HG03342 (cell line): ENCODE measurements around the gene RTL9.
"Not testable (repeated sequence)": the region's sequence is repeated elsewhere in the genome, so short reads cannot be mapped to it uniquely, and the experiment has no call there.

Experiments
- ATAC-seq: cut with Tn5 transposase; IDR thresholded peaks from one replicate; pipeline ENCODE4 v1.9.1; 2021; ENCODE audit warnings: mild to moderate bottlenecking, moderate library complexity; ENCODE audit not compliant: unreplicated experiment

RTL9 gene

DNA sequence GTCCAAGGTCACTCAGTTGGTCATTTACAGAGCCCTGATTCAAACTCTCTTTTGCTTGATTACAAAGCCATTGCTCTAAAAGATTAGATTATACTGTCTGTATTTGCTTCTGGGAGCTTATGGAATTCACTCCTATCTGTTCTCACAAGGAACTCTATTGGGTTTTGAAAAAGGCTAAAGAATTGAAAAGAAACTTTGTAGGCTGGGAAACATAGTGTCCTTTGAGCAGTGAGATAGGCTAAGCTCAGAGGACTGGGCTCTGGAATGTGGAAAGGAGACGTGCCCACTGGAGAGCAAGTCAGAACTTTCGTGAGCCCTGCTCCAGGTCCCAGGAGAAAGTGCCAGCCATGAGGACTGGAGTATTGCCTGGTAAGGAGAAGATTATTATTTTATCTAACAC lies at the start of gene RTL9:
Gene RTL9, plus strand, starts transcription at position 301 of the 400 bp plus-strand sequence. CDS start 91,770 bp downstream, outside the sequence.
- ATAC-seq: no peak

DNA sequence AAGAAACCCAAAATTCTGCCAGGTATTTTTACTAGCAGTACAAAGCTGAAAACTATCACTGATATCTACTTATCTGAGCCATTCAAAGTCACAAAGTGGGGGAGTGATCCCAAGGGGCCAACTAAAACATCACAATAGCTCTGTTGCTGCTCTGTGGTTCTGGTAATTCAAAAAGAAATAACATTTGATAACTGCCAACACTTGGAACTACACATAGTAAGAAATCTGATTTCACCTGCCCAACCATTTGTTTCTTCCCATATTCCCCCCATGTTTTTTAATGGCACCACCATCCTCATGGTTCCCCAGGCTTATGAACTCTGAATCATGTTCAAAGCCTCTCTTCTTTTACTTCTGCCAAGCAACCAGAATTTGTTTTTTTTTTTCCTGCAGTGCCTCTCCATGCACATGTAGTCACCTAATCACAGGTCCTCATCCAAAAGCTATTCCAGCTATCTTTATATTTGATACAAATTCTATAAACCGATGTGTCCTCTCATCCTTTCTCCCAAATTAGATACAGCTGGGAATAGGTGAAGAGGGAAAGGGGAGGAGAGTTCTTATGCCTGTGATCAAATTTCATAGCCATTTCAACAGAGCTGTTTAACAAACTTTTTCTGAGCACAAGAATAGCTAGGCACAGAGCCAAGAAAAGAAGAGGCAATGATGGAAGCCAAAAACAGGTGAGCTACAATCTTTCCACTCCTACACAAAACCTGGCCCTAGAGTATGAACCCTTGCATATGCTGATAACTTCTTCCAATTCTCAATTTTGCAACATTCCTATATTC lies 48.5 kb upstream of the RTL9 start:
- ATAC-seq: no peak

DNA sequence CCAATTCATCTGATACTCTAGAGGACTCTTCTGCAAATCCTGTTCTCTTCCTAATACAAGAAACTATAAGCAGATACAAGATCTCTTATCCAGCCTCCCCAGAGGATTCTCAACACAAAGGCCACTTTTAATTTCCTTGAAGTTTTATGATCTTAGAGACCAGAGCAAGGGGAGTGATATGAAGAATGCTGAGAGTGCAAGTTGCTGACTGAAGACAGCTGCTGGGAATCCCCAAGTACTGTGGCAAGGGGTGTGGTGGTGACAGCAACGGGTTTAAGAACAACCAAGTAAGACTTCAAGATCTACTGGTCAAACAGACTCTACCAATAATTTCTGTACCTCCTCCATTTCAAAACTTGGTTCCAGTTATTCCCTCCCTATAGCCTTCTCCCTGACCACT lies 47.8 kb upstream of the RTL9 start:
- peak; percentile 84 for ATAC-seq

DNA sequence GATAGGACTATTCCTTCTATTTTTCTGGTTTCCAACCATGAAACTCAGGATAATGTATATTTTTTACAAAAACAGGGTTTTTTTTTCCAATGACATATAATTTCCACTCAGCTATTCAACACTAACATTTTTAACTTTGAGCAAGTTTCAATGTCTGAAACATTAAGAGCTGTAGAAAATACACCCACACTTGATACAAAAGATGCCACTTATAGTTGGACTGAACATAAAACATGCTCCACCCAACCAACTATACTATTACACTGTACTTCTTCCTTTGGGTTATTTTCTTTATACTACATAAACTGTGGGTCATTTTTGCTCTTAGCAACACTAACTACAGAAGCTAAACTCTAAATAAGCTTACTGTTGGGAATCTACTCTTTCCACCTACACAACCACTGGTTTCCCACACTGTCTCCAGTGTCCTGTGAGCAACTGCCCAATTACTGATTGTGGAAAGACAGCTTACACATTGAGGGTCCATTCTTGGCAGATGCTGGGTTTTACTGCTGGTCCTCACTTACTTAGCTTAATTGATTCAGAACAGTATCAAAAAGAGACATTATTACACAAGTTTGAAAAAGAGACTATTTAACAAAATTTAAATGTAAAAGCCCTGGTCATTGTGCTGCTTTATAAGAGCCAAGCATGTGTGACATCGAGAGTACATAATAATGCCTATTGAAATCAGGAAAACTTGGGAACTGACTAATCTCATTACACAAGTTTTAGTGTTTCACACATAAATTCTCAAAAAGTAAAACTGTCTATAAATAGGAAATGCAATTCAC lies 47.0 kb upstream of the RTL9 start:
- no peak for ATAC-seq

DNA sequence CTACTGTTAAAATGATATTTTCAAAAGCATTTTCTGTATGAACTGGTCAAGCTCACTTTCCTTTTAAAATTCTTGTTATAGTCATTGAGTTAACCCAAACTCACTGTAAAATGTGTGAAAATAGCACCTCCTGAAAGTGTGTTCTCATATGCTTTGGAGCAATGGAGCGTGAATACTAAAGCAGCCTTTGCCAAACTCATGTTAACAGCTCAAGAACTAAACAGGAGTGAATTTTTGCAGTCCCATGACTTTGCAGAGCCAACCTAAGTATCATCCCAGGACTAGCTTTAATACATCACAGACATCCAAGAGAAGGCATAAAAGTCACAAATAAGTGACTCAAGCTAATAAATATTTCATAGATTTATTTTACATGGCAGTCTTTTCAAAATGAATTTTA lies 43.1 kb upstream of the RTL9 start:
- ATAC-seq: no peak

DNA sequence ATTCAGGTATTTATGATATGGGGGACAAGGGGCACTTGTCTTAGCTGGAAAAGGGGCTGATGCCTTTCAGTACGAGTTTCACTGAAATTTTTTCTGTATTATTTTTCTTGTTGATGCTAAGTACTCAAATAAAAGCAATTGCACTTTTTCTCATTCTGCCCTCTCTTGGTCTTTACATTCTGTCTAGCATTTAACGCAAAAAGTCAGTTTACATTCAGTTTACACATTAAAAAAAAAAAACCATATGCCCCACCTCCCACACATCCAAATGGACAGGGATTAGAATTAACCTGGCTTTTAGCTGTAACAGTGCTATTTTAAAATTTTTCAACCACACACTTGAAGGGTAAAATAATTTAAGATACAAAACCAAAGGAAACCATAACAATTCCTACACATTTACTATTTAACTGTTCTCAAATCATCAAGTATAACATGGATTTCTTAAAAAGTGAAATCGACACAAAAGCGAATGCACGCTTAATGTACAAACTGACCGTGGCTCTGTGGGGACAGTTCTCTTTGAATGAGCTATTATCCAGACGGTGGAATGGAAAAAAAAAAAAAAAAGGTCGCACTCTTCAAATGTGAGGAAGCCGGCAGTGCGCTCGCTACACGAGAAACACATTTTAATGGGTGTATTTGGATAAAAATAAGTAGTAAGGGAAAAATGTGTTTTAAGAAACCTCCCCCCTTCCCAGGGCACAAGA lies 42.1 kb upstream of the RTL9 start:
- no peak for ATAC-seq

DNA sequence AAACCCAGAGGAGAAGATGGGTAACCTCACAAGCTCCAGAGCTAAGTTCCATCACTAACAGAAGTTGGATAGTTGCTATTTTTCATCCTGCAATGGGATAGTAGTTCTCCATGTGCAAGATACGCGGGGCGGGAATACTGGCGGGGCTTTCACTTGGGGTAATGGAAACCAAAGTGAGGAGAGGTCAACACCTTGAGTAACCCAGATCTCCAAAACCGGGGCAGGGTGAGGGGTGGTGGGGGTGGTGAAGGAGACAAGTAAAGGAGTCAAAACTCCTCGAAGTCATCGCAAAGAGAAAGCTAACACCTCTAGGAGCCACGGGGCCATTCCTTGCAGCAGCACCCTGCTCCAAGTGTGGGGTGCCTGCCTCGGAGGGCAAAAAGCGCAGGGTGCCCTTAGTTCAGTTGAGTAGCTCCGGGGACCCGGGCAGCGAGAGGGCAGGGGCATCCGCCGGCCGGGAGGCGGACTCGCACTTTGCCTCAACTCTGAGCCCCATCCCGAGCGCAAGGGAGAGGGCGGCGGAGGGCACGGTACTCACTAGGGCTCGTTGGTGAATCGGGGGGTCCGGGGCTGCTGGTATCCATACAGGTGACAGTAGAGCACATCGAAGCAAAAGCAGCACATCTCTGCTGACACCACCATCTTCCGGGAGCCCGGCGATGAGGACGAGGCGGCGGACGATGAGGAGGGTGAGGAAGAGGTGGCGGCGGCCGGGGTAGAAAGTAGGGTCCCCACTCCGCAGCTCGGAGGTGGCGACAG lies 41.4 kb upstream of the RTL9 start:
- ATAC-seq: peak; percentile 23

DNA sequence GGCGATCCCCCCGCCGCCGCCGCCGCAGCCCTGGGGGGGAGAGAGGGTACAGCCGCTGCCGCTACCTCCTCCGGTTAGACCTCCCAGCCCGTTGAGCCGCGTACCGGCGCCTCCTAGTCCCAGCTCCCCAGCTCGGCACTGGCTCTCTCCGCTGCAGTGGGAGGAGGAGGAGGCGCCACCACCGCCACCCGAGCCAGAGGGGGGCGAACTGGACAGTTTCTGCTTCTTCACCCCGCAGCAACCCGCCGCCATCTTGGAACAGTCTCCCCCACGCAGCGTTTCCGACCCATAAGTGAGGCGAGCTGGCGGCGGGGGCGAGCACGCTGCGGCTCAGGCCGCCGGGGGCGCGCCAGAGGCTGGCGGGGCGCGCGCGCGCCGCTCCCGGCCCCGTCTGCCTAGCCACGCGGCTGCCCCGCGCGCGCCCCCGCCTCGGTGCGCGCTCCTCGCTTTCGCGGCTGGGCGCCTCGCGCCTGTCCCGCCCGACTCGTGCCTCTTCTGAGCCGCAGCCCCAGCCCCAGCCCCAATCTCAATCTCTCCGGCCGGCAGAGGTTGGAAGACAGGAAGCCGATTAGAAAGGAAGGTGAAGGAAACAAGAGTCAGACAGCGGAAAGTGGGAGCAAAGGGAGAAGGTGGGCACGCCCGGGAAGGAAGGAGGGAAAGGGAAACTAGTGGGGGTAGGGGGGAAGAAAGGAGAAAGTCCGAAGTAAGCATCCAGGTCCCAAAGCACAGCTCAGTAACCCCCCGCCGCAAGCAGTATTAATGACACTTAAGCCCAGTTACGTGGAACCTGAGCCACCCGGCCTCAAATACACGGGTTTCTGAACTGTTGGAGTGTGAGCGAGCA lies 40.6 kb upstream of the RTL9 start, which contains the start of gene AMMECR1:
Gene AMMECR1, minus strand, starts transcription at position 266 of the 844 bp plus-strand sequence. Its CDS starts 14 bp downstream, at position 252.
- ATAC-seq: peak; percentile 69

DNA sequence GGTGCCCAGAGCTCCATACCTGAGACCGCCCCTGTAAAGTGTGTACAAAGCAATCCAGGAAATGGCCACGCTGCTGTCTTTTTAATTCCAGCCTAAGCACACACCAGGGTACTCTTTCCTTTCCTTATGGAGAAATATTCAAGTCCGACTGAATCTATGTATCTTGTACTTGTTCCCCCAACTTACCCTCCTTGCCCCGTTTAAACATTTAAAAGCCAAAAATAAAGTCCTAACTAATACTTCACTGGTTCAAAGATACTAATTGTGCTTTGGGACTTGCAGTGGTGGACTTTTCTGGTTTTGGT lies 40.0 kb upstream of the RTL9 start:
- ATAC-seq: peak; percentile 25

DNA sequence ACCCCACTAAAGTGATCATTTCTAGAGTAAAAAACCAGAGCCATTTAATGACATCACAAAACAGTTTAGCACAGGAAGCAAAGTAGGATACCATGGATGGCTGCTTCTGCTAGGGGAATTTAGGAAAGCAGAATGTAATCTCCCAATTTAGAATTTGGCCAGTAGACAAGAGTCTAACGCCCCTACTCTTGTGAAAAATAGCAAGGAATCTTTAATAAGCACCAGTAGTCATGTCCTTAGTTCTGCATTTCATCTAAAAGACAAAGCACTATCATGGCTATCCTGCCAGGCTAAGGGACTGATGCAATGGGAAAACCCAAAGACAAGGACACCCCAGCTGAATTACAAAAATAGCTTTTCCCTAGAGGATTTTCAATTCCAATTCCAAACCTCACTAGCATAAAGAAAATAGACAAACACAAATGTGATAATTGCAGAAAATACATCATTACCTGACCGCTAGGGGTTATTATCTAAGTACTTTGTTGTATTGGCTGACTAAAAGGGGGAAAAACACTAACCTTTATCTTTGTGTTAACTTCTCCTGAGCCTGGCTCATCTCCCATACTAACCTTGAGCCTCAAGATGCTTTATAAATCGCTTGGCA lies 38.2 kb upstream of the RTL9 start:
- ATAC-seq: no peak

DNA sequence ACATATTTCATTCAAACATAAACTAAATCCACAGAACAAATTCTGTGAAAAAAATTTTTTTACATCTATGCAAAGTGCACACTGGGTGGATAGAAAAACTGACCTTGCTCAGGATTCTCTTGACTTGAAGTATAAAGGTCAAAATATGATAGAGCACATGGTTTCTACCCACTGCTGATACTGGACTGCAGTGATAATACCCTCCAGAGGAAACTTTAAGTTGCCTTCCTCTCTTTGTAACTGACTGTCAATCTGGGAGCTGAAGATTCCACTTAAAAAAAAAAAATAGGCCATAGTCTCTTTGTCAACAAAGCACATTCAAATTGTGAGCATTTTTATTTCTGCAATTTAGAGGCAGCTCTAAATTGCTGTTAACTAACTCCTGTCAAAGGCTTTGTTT lies 37.6 kb upstream of the RTL9 start:
- no peak for ATAC-seq

DNA sequence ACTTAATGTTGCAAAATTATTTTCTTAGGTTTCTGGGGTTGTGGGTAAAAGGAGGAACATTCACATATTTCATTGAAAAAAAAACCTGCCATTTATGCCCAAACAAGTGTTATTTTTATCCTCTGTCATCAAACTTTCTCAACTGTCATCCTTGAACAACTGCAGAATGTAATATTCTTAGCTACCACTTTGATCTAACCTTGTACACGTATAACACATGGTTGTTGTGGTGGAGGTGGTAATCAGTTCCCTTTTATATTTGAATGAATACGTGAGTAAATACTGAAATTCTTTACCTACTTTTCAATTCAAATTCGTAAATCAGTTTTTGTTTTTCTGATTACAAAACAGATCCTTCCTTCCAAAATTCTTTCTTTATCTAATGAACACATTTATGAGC lies 37.0 kb upstream of the RTL9 start:
- ATAC-seq: peak; percentile 27

DNA sequence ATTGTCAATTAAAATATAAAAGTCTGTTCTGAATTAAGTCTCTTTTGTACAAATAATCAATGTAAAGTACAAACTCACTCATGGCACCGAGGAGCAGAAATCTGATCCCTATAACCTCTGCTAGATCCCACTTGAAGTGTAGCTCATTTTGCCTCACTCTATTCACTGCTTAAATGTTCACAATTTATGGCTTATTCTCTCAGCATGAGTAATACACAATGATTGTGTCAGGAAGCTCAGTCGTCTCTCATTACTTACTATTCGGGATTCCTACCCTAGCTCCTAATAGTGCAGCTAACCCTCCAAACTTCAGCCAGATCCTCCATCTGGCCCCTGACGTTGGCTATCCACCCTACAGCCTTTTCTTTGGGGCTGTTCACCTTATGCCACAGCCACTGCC lies 36.0 kb upstream of the RTL9 start:
- ATAC-seq: no peak

DNA sequence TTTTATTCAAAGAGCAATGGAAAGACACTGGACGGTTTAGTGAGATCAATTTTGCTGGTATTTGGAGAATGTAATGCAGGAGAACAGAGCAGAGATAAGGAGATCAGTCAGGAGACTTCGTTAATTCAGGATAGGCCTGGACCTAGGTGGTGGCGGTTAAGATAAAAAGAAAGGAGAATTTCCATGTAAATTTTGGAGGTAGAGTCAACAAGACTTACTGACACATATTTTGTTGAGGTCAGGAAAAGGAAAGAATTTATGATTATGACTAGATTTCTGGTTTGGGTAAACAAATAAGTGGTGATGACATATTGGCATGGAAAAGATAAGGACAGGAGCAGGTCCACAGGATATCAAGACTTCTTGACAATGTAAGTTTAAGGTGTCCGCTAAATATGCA lies 31.9 kb upstream of the RTL9 start:
- ATAC-seq: no peak

DNA sequence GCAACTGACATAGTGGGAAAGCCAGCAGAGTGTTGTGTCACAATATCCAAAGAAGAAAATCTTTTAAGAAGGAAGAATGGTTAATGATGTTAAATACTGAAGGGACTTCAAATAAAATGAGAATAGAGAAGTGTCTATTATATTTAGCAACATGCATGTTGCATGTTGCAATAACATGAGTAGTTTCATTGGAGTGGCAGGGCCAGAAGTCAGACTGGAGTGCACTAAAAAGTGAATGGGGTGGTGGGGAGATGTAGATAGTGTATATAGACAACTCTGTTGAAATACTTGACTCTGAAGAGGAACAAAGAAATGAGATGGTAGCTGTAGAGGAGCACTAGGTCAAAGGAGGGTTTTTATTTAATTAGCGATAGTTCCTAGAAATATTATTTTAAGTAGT lies 31.3 kb upstream of the RTL9 start:
- no peak for ATAC-seq

DNA sequence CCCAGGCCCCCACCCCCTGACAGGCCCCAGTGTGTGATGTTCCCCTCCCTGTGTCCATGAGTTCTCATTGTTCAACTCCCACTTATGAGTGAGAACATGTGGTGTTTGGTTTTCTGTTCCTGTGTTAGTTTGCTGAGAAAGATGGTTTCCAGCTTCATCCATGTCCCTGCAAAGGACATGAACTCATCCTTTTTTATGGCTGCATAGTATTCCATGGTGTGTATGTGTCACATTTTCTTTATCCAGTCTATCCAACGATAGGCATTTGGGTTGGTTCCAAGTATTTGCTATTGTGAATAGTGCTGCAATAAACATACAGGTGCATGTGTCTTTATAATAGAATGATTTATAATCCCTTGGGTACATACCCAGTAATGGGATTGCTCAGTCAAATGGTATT lies 30.0 kb upstream of the RTL9 start:
- ATAC-seq: not testable (repeated sequence)

DNA sequence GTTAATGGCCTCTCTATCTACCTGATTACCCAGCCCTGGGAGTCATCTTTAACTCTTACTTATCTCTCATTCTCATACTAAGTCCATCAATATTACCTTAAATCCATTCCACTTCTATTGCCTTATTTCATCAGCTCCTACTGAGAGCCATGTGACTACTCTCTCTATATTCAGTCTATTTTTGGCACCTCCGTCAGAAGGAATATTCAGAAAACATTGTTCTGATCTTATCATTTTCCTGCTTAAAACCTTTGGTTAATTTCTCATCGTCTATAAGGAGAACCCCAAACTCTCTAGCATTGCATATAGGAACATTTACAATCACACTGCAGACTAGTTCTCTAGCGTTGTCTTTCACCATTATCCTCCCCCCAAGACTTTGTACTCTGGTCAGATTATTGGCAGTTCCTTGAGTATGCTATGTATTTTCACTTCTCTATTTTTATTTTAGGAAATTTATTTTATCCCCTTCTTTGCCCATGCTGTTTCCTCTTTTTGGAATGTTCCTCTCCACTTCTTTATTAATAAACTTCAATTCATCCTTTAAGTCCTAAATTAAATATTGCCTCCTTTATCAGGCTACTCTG lies 27.1 kb upstream of the RTL9 start:
- ATAC-seq: no peak

DNA sequence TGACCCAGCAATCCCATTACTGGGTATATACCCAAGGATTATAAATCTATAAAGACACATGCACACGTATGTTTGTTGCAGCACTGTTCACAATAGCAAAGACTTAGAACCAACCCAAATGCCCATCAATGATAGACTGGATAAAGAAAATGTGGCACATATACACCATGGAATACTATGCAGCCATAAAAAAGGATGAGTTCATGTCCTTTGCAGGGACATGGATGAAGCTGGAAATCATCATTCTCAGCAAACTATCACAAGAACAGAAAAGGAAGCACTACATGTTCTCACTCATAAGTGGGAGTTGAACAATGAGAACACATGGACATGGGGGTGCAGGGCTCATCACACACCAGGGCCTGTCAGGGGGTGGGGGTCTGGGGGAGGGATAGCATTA lies 25.2 kb upstream of the RTL9 start:
- ATAC-seq: not testable (repeated sequence)

DNA sequence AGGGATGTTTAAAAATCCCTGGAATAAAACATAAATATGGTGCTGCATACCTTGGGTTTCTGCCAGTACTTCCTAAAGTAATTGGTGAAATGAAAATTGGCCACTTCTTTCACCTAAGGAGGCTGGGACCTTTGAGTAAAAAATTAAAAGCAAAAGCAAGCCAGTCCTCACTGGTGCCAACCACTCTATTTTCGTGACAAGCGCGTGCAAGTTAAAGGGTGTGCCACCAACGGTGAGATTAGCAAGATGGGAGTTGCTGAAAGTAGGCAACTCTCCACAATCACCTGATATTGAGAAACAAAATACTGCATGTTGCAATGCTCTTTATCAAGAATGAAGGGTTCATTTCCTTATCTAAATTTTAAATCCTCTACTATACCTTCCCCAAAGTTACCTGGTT lies 19.7 kb upstream of the RTL9 start:
- ATAC-seq: no peak
